HCEC 1CT (cell line): ENCODE data around the gene S100A2.
A peak's percentile ranks its signal among the peaks of the same experiment; 100 is the strongest.

Experiments used
- DNase-seq: peaks from one replicate; pipeline ENCODE4 v3.0.0-alpha.2; 2017

Gene S100A2

GRCh38 chr1:153543736-153544135, 21.9 kb downstream of the S100A2 start:
- DNase-seq = no peak

GRCh38 chr1:153542956-153543711, 22.5 kb downstream of the S100A2 start:
- no peak for DNase-seq

DNA sequence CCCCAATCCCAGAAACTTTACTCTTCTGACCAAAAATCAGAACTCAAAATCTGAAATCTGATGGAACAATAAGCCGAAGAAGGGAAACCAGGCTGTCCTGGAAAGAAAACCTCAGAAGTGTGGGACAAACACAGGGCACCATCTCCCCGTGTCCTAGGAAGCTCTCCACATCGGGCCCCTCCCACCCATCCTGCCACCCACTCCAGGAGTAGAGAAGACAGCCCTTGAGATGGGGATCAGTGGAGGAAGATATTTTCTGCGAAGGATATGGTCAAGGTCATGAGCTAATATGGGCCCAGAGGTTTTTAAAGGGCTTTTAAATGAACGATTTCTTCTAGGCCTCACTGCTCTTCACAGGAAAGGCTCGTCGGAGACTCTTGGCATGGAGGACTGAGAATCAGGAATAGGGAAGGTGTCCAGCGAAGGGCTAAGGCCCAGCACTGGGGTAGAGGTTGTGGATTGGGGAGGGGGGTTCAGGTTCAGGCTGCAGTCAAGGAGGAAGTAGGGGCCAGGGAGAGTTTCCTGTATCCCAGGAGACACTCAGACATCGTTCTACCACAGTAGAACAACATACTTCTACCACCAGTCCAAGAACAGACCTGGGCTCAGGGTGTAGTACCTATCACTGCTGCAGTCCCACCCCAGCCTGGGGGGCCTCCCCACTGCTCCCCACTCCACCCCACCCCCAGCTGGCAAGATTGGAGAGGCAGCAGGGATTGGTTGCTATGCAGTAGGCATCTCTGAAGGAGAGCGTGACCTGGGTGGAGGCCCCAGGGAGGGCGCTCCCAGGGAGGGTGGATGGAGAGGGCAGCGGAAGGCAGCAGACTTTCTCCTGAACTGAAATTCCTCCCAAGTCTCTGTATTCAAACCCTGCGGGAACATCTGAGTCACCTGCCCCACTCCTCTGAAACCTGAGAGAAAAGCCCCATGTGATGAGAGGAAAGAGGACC, 23.7 kb downstream of the S100A2 start:
- no peak for DNase-seq

DNA sequence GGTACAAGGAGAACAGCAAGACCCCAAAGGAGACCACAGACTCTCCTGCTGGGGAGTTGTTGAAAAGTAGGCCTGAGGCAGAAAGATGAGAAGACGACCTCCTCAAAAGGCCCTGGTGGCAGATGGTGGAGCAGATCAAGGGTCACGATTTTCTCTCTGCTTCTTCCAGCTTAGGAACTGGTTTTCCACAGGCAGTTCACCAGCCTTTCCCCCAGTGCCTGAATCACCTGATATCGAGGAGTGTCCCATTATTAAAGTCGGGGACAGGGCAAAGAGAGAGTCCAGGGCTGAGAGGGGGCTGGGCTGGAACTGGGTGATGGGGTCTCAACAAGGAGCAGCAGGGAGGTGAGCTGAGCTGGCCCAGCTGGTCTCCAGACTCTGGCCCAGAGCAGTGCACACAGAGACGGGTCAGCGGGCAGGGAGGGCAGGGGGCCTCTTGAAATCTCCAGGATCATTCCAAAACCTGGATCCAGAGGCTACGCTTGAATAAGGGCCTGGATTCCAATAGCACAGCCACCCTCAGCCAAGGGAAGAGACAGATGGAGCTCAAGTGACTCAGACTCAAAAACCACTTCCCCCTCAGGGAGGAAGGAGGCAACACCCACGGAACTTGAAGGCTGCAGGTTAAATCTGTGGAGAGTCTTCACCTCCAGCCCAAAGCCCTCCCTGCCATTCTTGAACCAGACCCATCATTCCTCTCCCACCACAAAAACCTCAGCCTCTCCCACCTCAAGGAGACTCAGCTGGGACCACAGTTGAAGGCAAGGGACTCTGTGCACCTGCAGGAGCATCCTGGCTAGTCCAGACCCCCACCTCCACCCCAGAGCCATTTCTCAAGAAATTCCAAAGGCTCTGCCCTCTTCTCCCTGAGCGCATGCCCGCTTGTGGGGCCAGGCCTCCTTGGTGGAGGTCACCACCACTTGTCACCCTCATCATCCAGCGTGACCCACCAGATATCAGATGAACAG, 25.0 kb downstream of the S100A2 start, which contains the start of gene S100A5:
Gene S100A5 (minus strand): TSS at position 541 of the 968 bp plus-strand sequence. CDS start 743 bp downstream, outside the sequence.
- peak; percentile 65 for DNase-seq

DNA sequence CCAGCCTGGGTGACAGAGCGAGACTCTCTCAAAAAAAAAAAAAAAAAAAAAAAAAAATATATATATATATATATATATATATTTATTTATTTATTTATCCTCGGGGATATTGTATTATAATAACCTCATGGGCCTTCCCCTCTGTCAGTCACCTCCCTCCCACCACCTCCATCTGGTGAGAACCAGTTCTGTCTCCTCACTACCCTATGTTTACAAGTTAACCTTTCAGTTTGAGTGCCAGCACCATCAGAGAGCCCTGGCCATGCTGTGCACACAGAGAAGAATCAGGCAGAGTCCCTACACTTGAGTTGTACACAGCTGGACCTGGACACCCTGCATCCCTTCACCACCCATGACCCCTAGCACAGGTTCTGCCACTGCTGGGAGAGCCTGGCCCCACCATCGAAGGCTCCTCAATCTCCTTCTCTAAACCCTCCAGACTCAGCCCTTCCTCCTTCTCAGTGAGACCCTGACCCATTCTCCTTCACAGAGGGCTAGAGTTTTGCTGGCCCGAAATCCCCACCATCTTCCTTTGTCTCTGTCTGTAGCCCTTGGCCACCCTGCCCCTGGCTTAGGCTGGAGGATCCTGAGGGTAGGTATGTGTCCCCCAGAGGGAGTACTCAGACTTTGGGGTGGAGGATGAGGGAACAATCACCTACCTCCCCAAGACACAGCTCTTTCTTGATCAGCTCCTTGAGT, 26.1 kb downstream of the S100A2 start:
- no peak for DNase-seq

DNA sequence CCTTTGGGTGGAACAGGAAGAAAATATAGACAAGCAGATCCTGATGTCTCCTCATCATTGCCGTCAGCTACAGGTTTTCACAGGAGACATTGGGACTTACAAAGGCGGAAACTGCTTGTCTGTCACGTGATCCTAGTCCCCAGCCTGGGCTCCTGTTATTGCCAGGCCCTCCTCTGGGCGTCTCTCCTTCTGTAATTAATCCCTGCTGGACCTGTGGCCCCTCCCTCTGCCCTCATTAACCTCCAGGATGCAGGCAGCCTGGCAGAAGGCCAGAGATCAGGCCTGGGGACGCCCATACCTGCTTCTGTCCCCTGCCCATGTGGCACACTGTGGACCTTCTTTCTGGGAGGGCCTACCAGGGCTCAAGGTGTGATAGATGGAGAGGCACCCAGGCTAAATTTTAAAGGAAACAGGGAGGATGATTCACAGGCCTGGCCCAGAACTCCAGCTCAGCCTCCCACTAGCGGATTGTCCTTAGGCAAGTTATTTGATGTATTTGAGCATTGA, 27.3 kb downstream of the S100A2 start:
- DNase-seq = no peak

GRCh38 chr1:153537376-153537730, 28.3 kb downstream of the S100A2 start:
- DNase-seq = no peak

- DNase-seq = peak; percentile 14
Measured at GRCh38 chr1:153536671-153537375, 28.8 kb downstream of the S100A2 start.

DNA sequence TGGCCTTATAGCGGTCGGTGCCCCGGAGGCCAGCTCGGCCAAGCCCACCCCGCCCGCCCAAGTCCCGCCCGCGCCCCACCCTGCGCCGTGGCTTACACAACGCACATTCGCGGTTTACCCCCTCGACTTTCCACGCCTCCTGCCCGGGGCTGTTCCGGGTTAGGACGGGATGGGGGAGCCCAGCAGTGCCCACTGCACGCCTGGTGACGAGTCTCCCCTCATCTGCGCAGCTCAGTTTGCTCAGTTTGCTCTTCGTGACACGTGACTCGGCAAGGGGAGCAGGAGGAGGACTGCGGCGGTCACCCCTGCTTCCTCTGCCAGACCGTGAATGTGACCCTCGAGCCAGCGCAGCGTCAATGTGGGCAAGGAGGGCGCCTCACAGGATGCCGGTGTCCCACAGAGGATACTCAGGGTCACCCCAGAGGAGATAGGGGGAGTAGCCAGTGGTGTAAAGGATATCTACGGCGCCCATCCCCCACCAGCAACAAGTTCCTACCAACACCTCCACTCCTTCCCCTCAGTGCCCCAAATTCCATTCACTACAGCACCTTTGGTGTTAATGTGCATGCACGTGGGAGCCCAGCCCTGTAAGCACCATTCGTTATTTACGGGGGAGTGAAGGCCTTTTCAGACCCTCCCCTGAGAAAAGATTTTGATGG, 29.5 kb downstream of the S100A2 start:
- DNase-seq = peak; percentile 93

- peak; percentile 72 for DNase-seq
Measured at GRCh38 chr1:153535242-153536011, 30.2 kb downstream of the S100A2 start, which contains the start of gene S100A6. S100A6 (minus strand) TSS chr1:153535991; CDS start chr1:153535339, 652 bp downstream.

DNA sequence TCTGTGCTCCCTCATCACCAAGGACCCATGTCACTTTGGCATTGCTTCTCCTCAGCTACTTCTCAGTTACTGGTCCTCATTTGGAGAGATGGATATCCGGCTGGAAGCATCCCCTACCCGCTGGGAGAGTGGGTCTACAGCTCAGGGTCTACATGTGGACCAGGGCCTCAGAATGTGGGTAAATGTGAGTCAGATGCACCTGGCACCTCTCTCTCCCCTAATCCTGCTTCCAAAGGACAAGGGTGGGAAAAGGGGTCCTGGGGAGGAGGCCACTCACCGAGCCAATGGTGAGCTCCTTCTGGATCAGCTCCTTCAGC, 30.8 kb downstream of the S100A2 start:
- DNase-seq = no peak

- peak; percentile 38 for DNase-seq
Measured at GRCh38 chr1:153534226-153534924, 31.3 kb downstream of the S100A2 start.

GRCh38 chr1:153533689-153534201, 31.9 kb downstream of the S100A2 start:
- peak; percentile 95 for DNase-seq

DNA sequence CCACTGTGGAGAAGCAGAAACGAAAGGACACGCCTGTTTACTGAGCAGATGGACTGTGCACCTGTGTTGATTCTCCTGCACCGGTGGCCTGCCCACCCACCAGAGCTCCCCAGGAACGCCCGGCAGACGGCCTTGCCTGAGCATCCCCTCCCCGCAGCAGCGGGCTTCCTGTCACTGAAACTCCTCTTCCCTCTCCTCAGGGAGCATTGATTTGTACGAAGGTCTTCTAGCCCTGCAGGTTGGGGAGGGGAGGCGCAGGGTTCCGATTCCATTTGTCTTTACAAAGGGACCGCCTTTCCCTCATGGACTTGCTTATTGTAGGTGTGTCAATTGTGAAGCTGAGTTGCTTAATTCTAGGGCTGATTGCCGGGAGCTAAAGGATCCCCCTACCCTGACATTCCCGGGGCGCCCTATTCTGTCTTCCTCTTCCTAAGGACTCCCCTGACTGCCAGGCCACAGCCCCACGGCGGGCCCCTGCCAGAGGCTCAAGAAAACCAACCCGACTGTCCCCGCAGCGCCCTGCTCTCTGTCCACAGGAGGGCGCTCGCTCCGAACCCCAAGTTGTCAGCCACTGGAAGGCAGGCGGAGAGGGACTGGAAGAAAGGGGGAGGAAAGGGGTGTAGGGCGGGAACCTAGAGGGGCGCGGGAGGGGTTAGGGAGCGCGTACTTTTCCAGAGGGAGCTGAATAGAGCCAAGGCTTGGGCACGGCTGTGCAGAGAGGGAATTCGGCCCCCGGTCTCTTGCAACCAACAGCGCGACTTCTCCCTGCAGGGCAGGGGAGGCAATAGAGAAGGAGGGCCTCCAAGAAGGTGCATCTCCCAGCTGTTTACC, 32.7 kb downstream of the S100A2 start:
- peak; percentile 88 for DNase-seq

DNA sequence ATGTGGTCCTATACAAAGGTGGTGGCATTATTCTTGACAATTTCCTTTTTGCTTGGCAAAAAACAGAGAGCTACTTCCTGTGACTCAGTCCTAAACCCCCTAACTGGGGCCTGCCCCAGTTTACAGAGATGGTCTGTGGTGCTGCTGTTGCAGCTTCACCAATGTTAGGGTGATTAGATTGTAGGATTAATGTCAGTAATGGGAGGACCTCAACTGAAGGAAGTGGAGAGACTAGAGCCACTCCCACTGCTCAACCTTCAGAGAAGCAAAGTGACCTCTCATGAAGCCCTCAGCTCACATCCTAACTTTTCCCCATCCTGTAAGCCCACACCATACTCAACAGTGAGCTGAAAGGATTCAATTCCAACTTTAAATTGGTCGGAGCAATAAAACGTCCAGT, 33.5 kb downstream of the S100A2 start:
- DNase-seq = peak; percentile 15

DNA sequence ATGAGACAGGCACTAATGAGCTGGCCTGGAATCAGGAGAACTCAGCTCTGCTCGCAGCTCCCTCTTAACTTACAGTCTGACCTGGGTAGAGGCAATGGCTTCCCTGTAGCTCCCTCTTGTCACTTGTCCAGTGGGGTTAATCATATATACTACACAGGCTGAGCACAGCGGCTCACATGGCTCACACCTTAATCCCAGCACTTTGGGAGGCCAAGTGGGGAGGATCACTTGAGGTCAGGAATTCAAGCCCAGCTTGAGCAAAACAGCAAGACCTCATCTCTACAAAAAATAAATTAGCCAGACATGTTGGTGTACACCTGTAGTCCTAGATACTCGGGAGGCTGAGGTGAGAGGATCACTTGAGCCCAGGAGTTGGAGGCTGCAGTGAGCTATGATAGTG, 34.0 kb downstream of the S100A2 start:
- DNase-seq = no peak

DNA sequence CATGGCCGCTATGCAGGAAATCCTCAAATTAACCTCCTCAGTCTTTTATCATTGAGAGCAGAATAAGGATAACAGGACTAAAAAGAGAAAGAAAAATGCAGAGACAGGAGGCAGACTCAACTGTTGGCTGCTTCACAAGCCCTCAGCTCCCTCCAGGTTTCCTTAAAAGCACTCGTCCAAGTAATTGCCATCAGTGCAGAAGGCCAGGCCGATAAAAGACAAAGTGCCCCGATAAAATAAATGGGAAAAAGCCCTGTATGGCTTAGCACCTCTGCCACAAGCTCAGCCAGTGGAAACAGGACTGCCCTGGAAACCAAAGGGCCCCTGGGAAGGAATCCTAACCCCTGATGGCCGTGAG, 38.0 kb downstream of the S100A2 start:
- no peak for DNase-seq
